Right lobe of liver (tissue), 6 donors: ENCODE results near the gene CHN2. TPM values are rescaled to one million over a fixed set of nuclear protein-coding genes. Genes with fewer than 3 reads are reported as not detected.

Experiments
- ATAC-seq, 4 donors: fragments of 200-7000 bp; cut with Tn5 transposase; one replicate each; pipeline ENCODE4 v1.9.1; 2020; ENCODE audit warnings: mild to moderate bottlenecking in 4 of 4, moderate library complexity in 4 of 4
- DNase-seq, 3 donors: peaks; one replicate each; pipeline ENCODE4 v3.0.0-alpha.2; 2020
- H3K27ac ChIP-seq, 3 donors: fragments of 200-600 bp; one replicate each; pipeline ENCODE4 v1.8.0; 2022
- H3K27me3 ChIP-seq, 2 donors: fragments of 200-600 bp; one replicate each; pipeline ENCODE4 v1.8.0; 2022
- H3K36me3 ChIP-seq, 4 donors: fragments of 200-600 bp; sonication (generic) in 1 of 4; one replicate each; pipeline versions ENCODE4 v1.5.1 to v1.8.0; 2017 to 2022; ENCODE audit warnings: control low read depth in 1 of 4
- H3K4me1 ChIP-seq, 4 donors: fragments of 200-600 bp; sonication (generic) in 1 of 4; one replicate each; pipeline versions ENCODE4 v1.5.1 to v1.8.0; 2017 to 2022; ENCODE audit warnings: control low read depth in 1 of 4
- H3K4me3 ChIP-seq, 3 donors: fragments of 200-600 bp; one replicate each; pipeline ENCODE4 v1.8.0; 2022
- H3K9me3 ChIP-seq, 4 donors: fragments of 200-600 bp; sonication (generic) in 1 of 4; one replicate each; pipeline versions ENCODE4 v1.5.1 to v1.8.0; 2017 to 2022; ENCODE audit warnings: control low read depth in 1 of 4
- CTCF ChIP-seq, 4 donors: fragments of 200-600 bp in 3 of 4; fragments of 450-650 bp in 1 of 4; IDR thresholded peaks; one replicate each; pipeline versions ENCODE4 v1.5.1 to v1.8.0; 2016 to 2022; ENCODE audit warnings: antibody characterized with exemption in 4 of 4, mild to moderate bottlenecking in 2 of 4
- POLR2A ChIP-seq: fragments of 450-650 bp; IDR thresholded peaks from one replicate; pipeline ENCODE4 v1.6.1; 2017; ENCODE audit warnings: antibody characterized with exemption, mild to moderate bottlenecking
- WGBS: methylation state at CpG from one replicate; pipeline ENCODE4 v1.1.6; 2018; ENCODE audit warnings: low coverage, low lambda C conversion rate; ENCODE audit not compliant: insufficient coverage; ENCODE audit errors: missing lambda C conversion rate; 5-methylcytosine and 5-hydroxymethylcytosine counted together
- intact Hi-C, 2 donors: fragments of 100-400 bp; cut with DNase I; formaldehyde crosslinking; loops; one replicate each; pipeline versions ENCODE4 v1.11.2 to v1.14.1; 2022
- total RNA-seq, 6 experiments: library from RNA; depleted of rRNA in 2 of 6; stranded (reverse); fragments of >200 nt in 2 of 6; fragmentation: NEBNext Ultra II Directional in 3 of 6; extraction: Animal tissue kit (Norgen Biotek cat#: 25700) in 3 of 6; gene quantifications; one replicate each; pipeline versions ENCODE4 v1.1.0 to v1.2.4, GENCODE V29; 2016 to 2023
- donor health status: DM: no; HTN: yes; CAD: no.
- donor health status: DM: no; HTN: no; CAD: no.
- donor health status: DM: no; HTN: no; CAD: no.
- donor health status: DM: no; HTN: yes; CAD: no.
- donor health status: DM: no; HTN: yes; CAD: no.

Gene CHN2
- total RNA-seq, 6 experiments from 2014 or later, result 20.1 to 57.7 (median 31.5) TPM

GRCh38 chr7:29372351-29373090, 177.9 kb downstream of the CHN2 start:
- peaks cover 0 to 24% (median 2%) of the 10 kb centered on the region in 4 donors for H3K4me1 ChIP-seq
- TF ChIP-seq CTCF (IDR thresholded peaks at IDR 0.05) (no peak), POLR2A (no peak)
- WGBS, result 80% methylated on average over 3 of the region's 3 CpGs
- H3K9me3 ChIP-seq, result no peaks in the 10 kb centered on the region
- intact Hi-C loops, result no loop called here
- no peak for DNase-seq
- H3K27ac ChIP-seq, result no peak overlapping the region
- ATAC-seq, result no peak
- H3K27me3 ChIP-seq, result no peaks in the 10 kb centered on the region
- no peak overlapping the region for H3K4me3 ChIP-seq
- peaks cover 0 to 2% (median 0%) of the 10 kb centered on the region in 4 donors for H3K36me3 ChIP-seq

GRCh38 chr7:29375641-29376562, 181.3 kb downstream of the CHN2 start:
- H3K4me3 ChIP-seq, result peak overlapping the region in 2 of 3 donors; percentile 0 to 28
- peak; percentile 92 to 96 (median 94) for ATAC-seq
- WGBS, result 29% methylated on average over 6 of the region's 7 CpGs
- peaks cover 0 to 33% (median 2%) of the 10 kb centered on the region in 4 donors for H3K4me1 ChIP-seq
- TF ChIP-seq CTCF (IDR thresholded peaks at IDR 0.05) (no peak), POLR2A (peak; percentile 69)
- intact Hi-C loops, result no loop called here
- peak overlapping the region; percentile 79 to 93 (median 88) for H3K27ac ChIP-seq
- no peaks in the 10 kb centered on the region for H3K27me3 ChIP-seq
- peak; percentile 69 to 85 (median 83) for DNase-seq
- no peaks in the 10 kb centered on the region for H3K36me3 ChIP-seq
- no peaks in the 10 kb centered on the region for H3K9me3 ChIP-seq

GRCh38 chr7:29377718-29378117, 183.1 kb downstream of the CHN2 start:
- no peak for ATAC-seq
- 45% methylated on average over 4 of the region's 4 CpGs for WGBS

GRCh38 chr7:29379551-29379950, 185.0 kb downstream of the CHN2 start:
- no peaks in the 10 kb centered on the region for H3K27me3 ChIP-seq

More at GRCh38 chr7:29377718-29378117, 183.1 kb downstream of the CHN2 start:
- peaks cover 0 to 41% (median 2%) of the 10 kb centered on the region in 4 donors for H3K4me1 ChIP-seq
- H3K27me3 ChIP-seq, result no peaks in the 10 kb centered on the region
- H3K36me3 ChIP-seq, result no peaks in the 10 kb centered on the region
- H3K27ac ChIP-seq, result no peak overlapping the region
- intact Hi-C loops, result no loop called here
- no peak overlapping the region for H3K4me3 ChIP-seq
- no peak for DNase-seq
- no peaks in the 10 kb centered on the region for H3K9me3 ChIP-seq
- TF ChIP-seq CTCF (IDR thresholded peaks at IDR 0.05) (no peak), POLR2A (no peak)

More at GRCh38 chr7:29379551-29379950, 185.0 kb downstream of the CHN2 start:
- H3K9me3 ChIP-seq, result no peaks in the 10 kb centered on the region
- H3K27ac ChIP-seq, result no peak overlapping the region
- no peaks in the 10 kb centered on the region for H3K36me3 ChIP-seq
- TF ChIP-seq CTCF (IDR thresholded peaks at IDR 0.05) (no peak), POLR2A (no peak)
- peaks cover 0 to 49% (median 5%) of the 10 kb centered on the region in 4 donors for H3K4me1 ChIP-seq
- WGBS, result 94% methylated on average over 1 of the region's 2 CpGs
- H3K4me3 ChIP-seq, result no peak overlapping the region
- DNase-seq (no peak), ATAC-seq (no peak)
- intact Hi-C loops, result no loop called here
